HCT116 (cell line): ENCODE results near the gene ESRRA. TPM values are rescaled to one million over a fixed set of nuclear protein-coding genes. Genes with fewer than 3 reads are reported as not detected.
A peak's percentile ranks its signal among the peaks of the same experiment; 100 is the strongest.

Experiments
- ATAC-seq: fragments of 200-7000 bp; cut with Tn5 transposase; 2 replicates; pipeline ENCODE4 v1.9.1; 2020; ENCODE audit warnings: mild to moderate bottlenecking, moderate library complexity
- BruUV-seq: library from RNA; stranded (reverse); fragments of 400-500 nt; replicated peaks from 2 replicates; lab custom pipeline; 2021; lab: Mats Ljungman, UMichigan
- CTCF ChIA-PET: fragments of 300-600 bp; sonication (Branson Sonifier 250); formaldehyde crosslinking; loops from one replicate; lab custom pipeline; 2021; ENCODE audit warnings: antibody characterized with exemption; lab: Charles Lee
- POLR2A ChIA-PET: fragments of 300-600, 350-600 bp; sonication (Branson Sonifier 250); formaldehyde crosslinking; loops from one replicate; lab custom pipeline; 2021; ENCODE audit warnings: antibody characterized with exemption; lab: Charles Lee
- RAD21 ChIA-PET, 2 experiments: fragments of 300-600 bp; sonication (Branson Sonifier 250); formaldehyde crosslinking; loops; one replicate each; lab custom pipeline; 2023; ENCODE audit warnings: low total read pairs in 2 of 2; ENCODE audit not compliant: uncharacterized antibody in 2 of 2, unreplicated experiment in 2 of 2, low non-redundant PET in 1 of 2; lab: Charles Lee
- DNase-seq: peaks from one replicate; pipeline ENCODE4 v3.0.0-alpha.2; 2010; ENCODE audit warnings: low read depth, low spot score
- H2AFZ ChIP-seq: fragments of 200-600 bp; shearing (Covaris generic), sonication (generic); 2 replicates; pipeline ENCODE4 v1.6.1; 2017; ENCODE audit warnings: low read depth, mixed run types, mixed read lengths, antibody characterized with exemption, low read length; ENCODE audit not compliant: poor library complexity, severe bottlenecking
- H3K27ac ChIP-seq: 2 replicates; pipeline ENCODE4 v1.5.1; 2012; ENCODE audit warnings: low read depth, low read length
- H3K27me3 ChIP-seq: fragments of 200-600 bp; sonication (generic); 2 replicates; pipeline ENCODE4 v1.6.1; 2016; ENCODE audit warnings: mixed run types, low read length, mixed read lengths; ENCODE audit not compliant: insufficient read depth
- H3K36me3 ChIP-seq, 2 experiments: fragments of 200-500 bp in 1 of 2; fragments of 200-600 bp in 1 of 2; sonication (Bioruptor generic) in 1 of 2; sonication (generic) in 1 of 2; 2 replicates each; pipeline versions ENCODE4 v1.5.1 to v1.6.1; 2014 to 2016; ENCODE audit warnings: low read length in 2 of 2, inconsistent platforms in 1 of 2, mixed read lengths in 1 of 2, mixed run types in 1 of 2; ENCODE audit not compliant: insufficient read depth in 2 of 2, control insufficient read depth in 1 of 2
- H3K4me1 ChIP-seq, 2 experiments: fragments of 200-600 bp in 1 of 2; sonication (generic) in 1 of 2; 2 replicates each; pipeline versions ENCODE4 v1.5.1 to v1.6.1; 2012 to 2017; ENCODE audit warnings: low read length in 2 of 2, inconsistent platforms in 1 of 2, mild to moderate bottlenecking in 1 of 2, mixed read lengths in 1 of 2, mixed run types in 1 of 2, moderate library complexity in 1 of 2; ENCODE audit not compliant: insufficient read depth in 2 of 2, control insufficient read depth in 1 of 2
- H3K4me2 ChIP-seq: fragments of 200-600 bp; sonication (generic); 2 replicates; pipeline ENCODE4 v1.6.1; 2017; ENCODE audit warnings: mixed run types, low read length, mixed read lengths
- H3K4me3 ChIP-seq, 2 experiments: fragments of 200-600 bp in 1 of 2; sonication (generic) in 1 of 2; replicated peaks in 1 of 2; 2 replicates each; pipeline ENCODE4 v1.5.1; 2011 to 2016; ENCODE audit warnings: low read length in 2 of 2, control low read depth in 1 of 2, low read depth in 1 of 2, mild to moderate bottlenecking in 1 of 2, mixed read lengths in 1 of 2, mixed run types in 1 of 2
- H3K79me2 ChIP-seq: fragments of 200-600 bp; sonication (generic); 2 replicates; pipeline ENCODE4 v1.6.1; 2017; ENCODE audit warnings: mild to moderate bottlenecking, mixed run types, low read length, moderate library complexity, mixed read lengths; ENCODE audit not compliant: insufficient read depth
- H3K9ac ChIP-seq: fragments of 200-600 bp; sonication (generic); 2 replicates; pipeline ENCODE4 v1.6.1; 2016; ENCODE audit warnings: low read length, mixed read lengths
- H3K9me2 ChIP-seq: fragments of 200-600 bp; sonication (generic), shearing (Covaris generic); 2 replicates; pipeline ENCODE4 v1.6.1; 2017; ENCODE audit warnings: mixed run types, mild to moderate bottlenecking, moderate library complexity; ENCODE audit not compliant: insufficient read depth
- H3K9me3 ChIP-seq, 2 experiments: fragments of 200-500 bp in 1 of 2; fragments of 200-600 bp in 1 of 2; sonication (Bioruptor generic) in 1 of 2; sonication (generic) in 1 of 2; 2 replicates each; pipeline ENCODE4 v1.6.1; 2014 to 2017; ENCODE audit warnings: low read length in 2 of 2, mixed read lengths in 2 of 2, inconsistent platforms in 1 of 2, low read depth in 1 of 2, mild to moderate bottlenecking in 1 of 2, mixed run types in 1 of 2, moderate library complexity in 1 of 2; ENCODE audit not compliant: control insufficient read depth in 1 of 2, insufficient read depth in 1 of 2
- H4K20me1 ChIP-seq: fragments of 200-600 bp; sonication (generic), shearing (Covaris generic); 2 replicates; pipeline ENCODE4 v1.6.1; 2017; ENCODE audit warnings: mixed run types, mild to moderate bottlenecking, moderate library complexity; ENCODE audit not compliant: insufficient read depth
- ATF3 ChIP-seq: IDR thresholded peaks from 2 replicates; pipeline ENCODE4 v1.6.1; 2012
- CBX3 ChIP-seq: IDR thresholded peaks from 2 replicates; pipeline ENCODE4 v1.6.1; 2012; ENCODE audit warnings: low read depth
- CEBPB ChIP-seq: IDR thresholded peaks from 2 replicates; pipeline ENCODE4 v1.6.1; 2012; ENCODE audit warnings: low read depth
- EGR1 ChIP-seq: IDR thresholded peaks from 2 replicates; pipeline ENCODE4 v1.6.1; 2012; ENCODE audit warnings: low read depth
- ELF1 ChIP-seq: IDR thresholded peaks from 2 replicates; pipeline ENCODE4 v1.6.1; 2012; ENCODE audit warnings: low read depth, borderline replicate concordance
- EZH2 ChIP-seq: fragments of 200-600 bp; sonication (generic); IDR thresholded peaks from 2 replicates; pipeline ENCODE4 v1.6.1; 2017; ENCODE audit warnings: antibody characterized with exemption, mixed run types
- EZH2phosphoT487 ChIP-seq: fragments of 200-600 bp; IDR thresholded peaks from 2 replicates; pipeline ENCODE4 v1.6.1; 2018; ENCODE audit warnings: antibody characterized with exemption, borderline replicate concordance
- FOSL1 ChIP-seq: IDR thresholded peaks from 2 replicates; pipeline ENCODE4 v1.6.1; 2012; ENCODE audit warnings: low read depth
- JUND ChIP-seq: IDR thresholded peaks from 2 replicates; pipeline ENCODE4 v1.6.1; 2012
- POLR2A ChIP-seq: IDR thresholded peaks from 2 replicates; pipeline ENCODE4 v1.7.0; 2011; ENCODE audit warnings: borderline replicate concordance; ENCODE audit not compliant: insufficient read depth, insufficient read length; ENCODE audit errors: extremely low read depth
- POLR2AphosphoS5 ChIP-seq: IDR thresholded peaks from 2 replicates; pipeline ENCODE4 v1.6.1; 2011; ENCODE audit warnings: mild to moderate bottlenecking, low read depth, low read length, moderate library complexity
- RAD21 ChIP-seq: IDR thresholded peaks from 2 replicates; pipeline ENCODE4 v1.6.1; 2012; ENCODE audit warnings: low read depth, mild to moderate bottlenecking
- SIN3A ChIP-seq: IDR thresholded peaks from 2 replicates; pipeline ENCODE4 v1.6.1; 2012; ENCODE audit warnings: low read depth
- SP1 ChIP-seq: IDR thresholded peaks from 2 replicates; pipeline ENCODE4 v1.6.1; 2012; ENCODE audit warnings: low read depth
- TCF7L2 ChIP-seq: IDR thresholded peaks from 2 replicates; pipeline ENCODE4 v1.7.0; 2011; ENCODE audit warnings: borderline replicate concordance, inconsistent platforms; ENCODE audit not compliant: insufficient read depth, insufficient read length; ENCODE audit errors: extremely low read depth
- ZBTB33 ChIP-seq: IDR thresholded peaks from 2 replicates; pipeline ENCODE4 v1.6.1; 2011; ENCODE audit warnings: mild to moderate bottlenecking, low read length, moderate library complexity; ENCODE audit not compliant: insufficient replicate concordance; ENCODE audit errors: extremely low read depth
- ZFX ChIP-seq: fragments of 450-650 bp; IDR thresholded peaks from 2 replicates; pipeline ENCODE4 v1.6.1; 2017
- intact Hi-C: fragments of 100-400 bp; cut with micrococcal nuclease; formaldehyde crosslinking; loops from 2 replicates; pipeline ENCODE4 v1.10.0; 2022
- total RNA-seq: library from RNA; stranded (reverse); gene quantifications from one replicate; pipeline ENCODE4 v1.2.1, GENCODE V29; 2021; ENCODE audit not compliant: unreplicated experiment

ESRRA gene
- total RNA-seq, 1 experiment from 2014 or later, result 62.7 TPM

GRCh38 chr11:64275841-64276240 is 29.5 kb upstream of the ESRRA start:
- Histone ChIP-seq H3K27ac (no peak overlapping the region), H4K20me1 (no peaks in the 10 kb centered on the region), H2AFZ (no peak overlapping the region), H3K4me3 (no peak overlapping the region), H3K9ac (no peak overlapping the region), H3K27me3 (no peaks in the 10 kb centered on the region), H3K9me3 (no peaks in the 10 kb centered on the region), H3K9me2 (no peaks in the 10 kb centered on the region), H3K4me1 (peaks cover 6 to 9% of the 10 kb centered on the region in 2 experiments; a peak in 2 of 4 replicates), H3K4me2 (no peak overlapping the region), H3K79me2 (peaks cover 8% of the 10 kb centered on the region; the same call in 1 of the 2 replicates), H3K36me3 (no peaks in the 10 kb centered on the region; a peak in 1 of 4 replicates)
- POLR2A ChIA-PET, result no interaction called here
- intact Hi-C loops, result no loop called here
- no peak for DNase-seq
- RAD21 ChIA-PET, result no interaction called here
- TF ChIP-seq CEBPB (no peak), FOSL1 (no peak), ZFX (no peak)
- no TSS peak for BruUV-seq
- ATAC-seq, result no peak
- CTCF ChIA-PET, result no interaction called here

GRCh38 chr11:64276653-64277431 is 28.5 kb upstream of the ESRRA start:
- H3K4me3 ChIP-seq, result no peak overlapping the region
- H3K9me3 ChIP-seq, result no peaks in the 10 kb centered on the region
- no TSS peak for BruUV-seq
- no peaks in the 10 kb centered on the region for H3K9me2 ChIP-seq
- no peak overlapping the region for H3K4me2 ChIP-seq
- peaks cover 3% of the 10 kb centered on the region; the same call in 1 of the 2 replicates for H3K79me2 ChIP-seq
- no peak overlapping the region for H3K27ac ChIP-seq
- H3K36me3 ChIP-seq, result no peaks in the 10 kb centered on the region; a peak in 1 of 4 replicates
- H3K4me1 ChIP-seq, result peaks cover under 1% of the 10 kb centered on the region in 2 experiments; a peak in 2 of 4 replicates
- DNase-seq, result no peak
- ChIA-PET CTCF (interaction anchor here (1.2 to 1.5 kb wide), 2 partner anchors 24 to 28 kb away, joined by 3 to 4 read pairs; partner anchors contain the start of gene CATSPERZ), RAD21 (no interaction called here), POLR2A (no interaction called here)
- intact Hi-C loops, result no loop called here
- no peak overlapping the region for H2AFZ ChIP-seq
- no peaks in the 10 kb centered on the region for H4K20me1 ChIP-seq
- ATAC-seq, result peak; percentile 37; the same call in 1 of the 2 replicates
- H3K27me3 ChIP-seq, result no peaks in the 10 kb centered on the region
- no peak overlapping the region for H3K9ac ChIP-seq
- TF ChIP-seq SP1 (no peak), EZH2 (no peak), TCF7L2 (no peak), RAD21 (no peak), JUND (no peak), POLR2AphosphoS5 (no peak), ATF3 (no peak), CBX3 (no peak), FOSL1 (no peak), SIN3A (no peak), ZBTB33 (no peak), EGR1 (no peak), EZH2phosphoT487 (no peak), POLR2A (no peak), ELF1 (no peak)
